Spinal cord (tissue), 10 donors: ENCODE data around the gene TAF3. TPM values are rescaled to one million over a fixed set of nuclear protein-coding genes. Genes with fewer than 3 reads are reported as not detected.

Experiments
- DNase-seq, 6 donors: peaks; one replicate each; pipeline versions ENCODE4 v3.0.0 to v3.0.0-alpha.2; 2013 to 2015; ENCODE audit warnings: low spot score in 6 of 6, low read depth in 4 of 6
- H3K27ac ChIP-seq: one replicate; pipeline ENCODE4 v1.5.1; 2013; ENCODE audit warnings: low read depth, low read length, control low read depth
- H3K27me3 ChIP-seq: one replicate; pipeline ENCODE4 v1.6.1; 2013; ENCODE audit warnings: low read length; ENCODE audit not compliant: control insufficient read depth, insufficient read depth
- H3K36me3 ChIP-seq: one replicate; pipeline ENCODE4 v1.6.1; 2013; ENCODE audit warnings: low read length; ENCODE audit not compliant: control insufficient read depth, insufficient read depth
- H3K4me1 ChIP-seq: one replicate; pipeline ENCODE4 v1.6.1; 2013; ENCODE audit warnings: low read length; ENCODE audit not compliant: control insufficient read depth, insufficient read depth
- H3K4me3 ChIP-seq: one replicate; pipeline ENCODE4 v1.5.1; 2013; ENCODE audit warnings: low read depth, low read length, control low read depth
- H3K9me3 ChIP-seq: one replicate; pipeline ENCODE4 v1.6.1; 2013; ENCODE audit warnings: low read length; ENCODE audit not compliant: control insufficient read depth, insufficient read depth
- WGBS: methylation state at CpG from one replicate; pipeline ENCODE4 v1.1.5; 2013; ENCODE audit warnings: missing lambda C conversion rate; ENCODE audit not compliant: insufficient coverage; 5-methylcytosine and 5-hydroxymethylcytosine counted together
- polyA plus RNA-seq, 2 donors: library from polyadenylated mRNA; unstranded; fragments of 120-200 nt; gene quantifications; one replicate each; pipeline ENCODE4 v1.2.1, GENCODE V29; 2013; ENCODE audit not compliant: insufficient read length in 2 of 2
- total RNA-seq, 2 donors: library from RNA; depleted of rRNA in 1 of 2; stranded (reverse); fragments of 120-200 nt in 1 of 2; fragments of >200 nt in 1 of 2; gene quantifications; one replicate each; pipeline versions ENCODE4 v1.2.3 to v1.2.4, GENCODE V29; 2013 to 2014
- donor health status: healthy.

Gene TAF3
- total and polyA plus RNA-seq, 4 donors = 3.8 to 10.8 (median 6.1) TPM

- Histone ChIP-seq H3K27me3 (no peaks in the 10 kb centered on the region), H3K4me3 (no peak overlapping the region), H3K27ac (no peak overlapping the region), H3K9me3 (no peaks in the 10 kb centered on the region), H3K36me3 (no peaks in the 10 kb centered on the region), H3K4me1 (no peaks in the 10 kb centered on the region)
- no CpG with 5 or more reads among the region's 1 CpG for WGBS
- DNase-seq = no peak
Observed at GRCh38 chr10:7955446-7955845, 137.1 kb downstream of the TAF3 start.

GRCh38 chr10:7956508-7956907 lies 138.2 kb downstream of the TAF3 start:
- Histone ChIP-seq H3K27me3 (no peaks in the 10 kb centered on the region), H3K9me3 (no peaks in the 10 kb centered on the region), H3K4me1 (no peaks in the 10 kb centered on the region), H3K36me3 (no peaks in the 10 kb centered on the region), H3K4me3 (no peak overlapping the region), H3K27ac (no peak overlapping the region)
- DNase-seq = no peak

DNA sequence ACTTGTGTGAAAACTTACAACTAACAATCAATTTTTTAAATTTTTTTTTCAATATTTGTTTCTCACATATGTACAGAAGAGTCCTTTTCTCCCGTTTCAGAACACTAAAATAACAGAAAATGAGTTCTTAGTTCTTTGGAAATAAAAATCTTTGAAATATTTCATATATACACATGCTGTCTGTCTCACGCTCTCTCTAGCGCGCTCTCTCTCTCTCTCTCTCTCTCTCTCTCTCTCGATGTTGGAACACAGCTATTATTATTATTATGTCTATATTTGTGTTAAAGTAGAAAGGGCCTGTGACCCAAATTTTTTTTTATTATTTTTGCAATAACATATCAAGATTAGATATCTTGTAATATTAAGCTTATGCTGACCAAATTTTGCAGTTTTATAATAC lies 139.3 kb downstream of the TAF3 start:
- H3K27me3 ChIP-seq = no peaks in the 10 kb centered on the region
- WGBS = no CpG with 5 or more reads among the region's 5 CpGs
- no peaks in the 10 kb centered on the region for H3K4me1 ChIP-seq
- no peak overlapping the region for H3K4me3 ChIP-seq
- DNase-seq = no peak
- no peaks in the 10 kb centered on the region for H3K9me3 ChIP-seq
- H3K36me3 ChIP-seq = no peaks in the 10 kb centered on the region
- H3K27ac ChIP-seq = no peak overlapping the region

- no CpG with 5 or more reads among the region's 5 CpGs for WGBS
- Histone ChIP-seq H3K27ac (no peak overlapping the region), H3K4me3 (no peak overlapping the region), H3K9me3 (no peaks in the 10 kb centered on the region), H3K4me1 (no peaks in the 10 kb centered on the region), H3K27me3 (no peaks in the 10 kb centered on the region), H3K36me3 (no peaks in the 10 kb centered on the region)
- no peak for DNase-seq
Observed at GRCh38 chr10:7958442-7958841, 140.1 kb downstream of the TAF3 start.

- no peaks in the 10 kb centered on the region for H3K4me1 ChIP-seq
- 82% methylated on average over 4 of the region's 4 CpGs for WGBS
- no peak overlapping the region for H3K4me3 ChIP-seq
- H3K27me3 ChIP-seq = no peaks in the 10 kb centered on the region
- peaks cover 6% of the 10 kb centered on the region for H3K36me3 ChIP-seq
- H3K27ac ChIP-seq = no peak overlapping the region
- no peak for DNase-seq
- no peaks in the 10 kb centered on the region for H3K9me3 ChIP-seq
Observed at GRCh38 chr10:7960108-7960507, 141.8 kb downstream of the TAF3 start.

- peaks cover 8% of the 10 kb centered on the region for H3K36me3 ChIP-seq
- H3K27me3 ChIP-seq = no peaks in the 10 kb centered on the region
- H3K4me1 ChIP-seq = no peaks in the 10 kb centered on the region
- DNase-seq = no peak
- no peak overlapping the region for H3K4me3 ChIP-seq
- H3K9me3 ChIP-seq = no peaks in the 10 kb centered on the region
- H3K27ac ChIP-seq = no peak overlapping the region
- 56% methylated on average over 4 of the region's 5 CpGs for WGBS
Observed at GRCh38 chr10:7962592-7962991, 144.3 kb downstream of the TAF3 start.

- H3K27me3 ChIP-seq = no peaks in the 10 kb centered on the region
- H3K4me3 ChIP-seq = no peak overlapping the region
- H3K27ac ChIP-seq = no peak overlapping the region
- no peak for DNase-seq
- no peaks in the 10 kb centered on the region for H3K9me3 ChIP-seq
- 100% methylated on average over 2 of the region's 2 CpGs for WGBS
- H3K4me1 ChIP-seq = no peaks in the 10 kb centered on the region
- H3K36me3 ChIP-seq = peaks cover 8% of the 10 kb centered on the region
Observed at GRCh38 chr10:7965457-7965856, 147.2 kb downstream of the TAF3 start.

DNA sequence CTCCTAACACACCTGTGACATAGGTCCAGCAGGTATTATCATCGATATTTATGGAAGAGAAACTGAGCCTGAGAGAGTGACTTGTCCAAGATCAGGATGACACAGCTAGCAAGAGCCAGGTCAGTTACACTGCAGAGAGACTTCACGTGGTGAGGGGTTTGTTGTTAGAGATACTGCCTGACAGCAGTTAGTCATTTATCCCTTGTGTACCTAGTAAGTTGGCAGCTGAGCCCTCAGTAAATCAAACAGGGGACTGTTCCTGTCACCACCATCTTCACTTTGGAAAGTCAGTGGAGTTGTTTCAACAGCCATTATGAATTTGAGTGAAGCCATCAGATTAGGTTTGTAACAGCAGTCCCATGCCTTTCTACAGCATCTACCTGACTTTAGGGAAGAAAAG lies 148.7 kb downstream of the TAF3 start:
- no peak for DNase-seq
- 92% methylated on average over 2 of the region's 2 CpGs for WGBS

GRCh38 chr10:7968510-7969112 lies 150.3 kb downstream of the TAF3 start:
- Histone ChIP-seq H3K9me3 (no peaks in the 10 kb centered on the region), H3K36me3 (peaks cover 8% of the 10 kb centered on the region), H3K27ac (no peak overlapping the region), H3K27me3 (no peaks in the 10 kb centered on the region), H3K4me3 (no peak overlapping the region), H3K4me1 (no peaks in the 10 kb centered on the region)
- no peak for DNase-seq
- WGBS = no CpG with 5 or more reads among the region's 1 CpG

More for the DNA sequence above, 148.7 kb downstream of the TAF3 start:
- H3K27me3 ChIP-seq = no peaks in the 10 kb centered on the region
- peaks cover 8% of the 10 kb centered on the region for H3K36me3 ChIP-seq
- H3K4me3 ChIP-seq = no peak overlapping the region
- H3K9me3 ChIP-seq = no peaks in the 10 kb centered on the region
- H3K27ac ChIP-seq = no peak overlapping the region
- no peaks in the 10 kb centered on the region for H3K4me1 ChIP-seq

DNA sequence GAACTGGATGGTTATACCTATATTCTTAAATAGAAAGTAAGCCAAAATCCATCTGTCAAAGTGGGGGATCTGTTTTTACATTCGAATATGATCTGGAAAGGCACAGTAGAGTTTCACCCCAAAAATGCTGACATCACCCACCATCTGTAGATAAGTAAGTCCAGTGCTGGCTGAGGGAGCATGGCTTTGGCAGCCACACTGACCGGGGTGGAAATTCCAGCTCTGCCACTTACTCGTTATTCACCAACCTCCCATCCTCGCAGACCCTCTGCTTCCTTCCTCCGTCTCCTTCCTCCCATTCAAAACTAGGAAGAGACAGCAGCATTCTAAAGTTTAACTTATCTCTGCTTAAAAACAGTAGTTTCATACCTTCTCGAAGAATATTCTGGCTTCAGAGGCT lies 151.3 kb downstream of the TAF3 start:
- 77% methylated on average over 4 of the region's 6 CpGs for WGBS
- Histone ChIP-seq H3K27ac (no peak overlapping the region), H3K36me3 (peaks cover 2% of the 10 kb centered on the region), H3K4me3 (no peak overlapping the region), H3K27me3 (no peaks in the 10 kb centered on the region), H3K9me3 (no peaks in the 10 kb centered on the region), H3K4me1 (no peaks in the 10 kb centered on the region)
- DNase-seq = no peak
